SK-N-SH (cell line): ENCODE measurements around the gene ZBTB16. TPM values are rescaled to one million over a fixed set of nuclear protein-coding genes. Genes with fewer than 3 reads are reported as not detected.

Experiments
- CTCF ChIA-PET: fragments of 300-600, 350-600 bp; formaldehyde crosslinking; extraction: SDS; loops from one replicate; lab custom pipeline; 2021; lab: Yijun Ruan, JAX
- POLR2A ChIA-PET: fragments of 350-600 bp; sonication (Branson Sonifier 250); formaldehyde crosslinking; extraction: SDS; loops from one replicate; lab custom pipeline; 2020; ENCODE audit warnings: antibody characterized with exemption, inconsistent platforms; lab: Yijun Ruan, JAX
- DNase-seq: peaks from one replicate; pipeline ENCODE4 v3.0.0; 2012
- H2AFZ ChIP-seq: fragments of 200-600 bp; sonication (generic); 2 replicates; pipeline ENCODE4 v1.8.1; 2016; ENCODE audit warnings: antibody characterized with exemption, mild to moderate bottlenecking, low read depth
- H3F3A ChIP-seq: fragments of 200-600 bp; sonication (generic); replicated peaks from 2 replicates; pipeline ENCODE3; 2016; ENCODE audit warnings: antibody characterized with exemption, mild to moderate bottlenecking; ENCODE audit not compliant: insufficient read depth
- H3K27ac ChIP-seq, 2 experiments: fragments of 200-500 bp in 1 of 2; fragments of 200-600 bp in 1 of 2; sonication (Bioruptor generic) in 1 of 2; sonication (generic), shearing (Covaris generic) in 1 of 2; 2 replicates each; pipeline versions ENCODE4 v1.5.1 to v1.6.1; 2014 to 2016; ENCODE audit warnings: low read depth in 2 of 2, inconsistent platforms in 1 of 2, low read length in 1 of 2, mild to moderate bottlenecking in 1 of 2, mixed read lengths in 1 of 2
- H3K27me3 ChIP-seq: fragments of 200-600 bp; sonication (generic), shearing (Covaris generic); 2 replicates; pipeline ENCODE4 v1.6.1; 2016; ENCODE audit warnings: mixed run types; ENCODE audit not compliant: insufficient read depth
- H3K36me3 ChIP-seq, 2 experiments: fragments of 200-500 bp in 1 of 2; fragments of 200-600 bp in 1 of 2; sonication (Bioruptor generic) in 1 of 2; sonication (generic) in 1 of 2; replicated peaks in 1 of 2; 2 replicates each; pipeline versions ENCODE3 to v1.5.1; 2014 to 2016; ENCODE audit warnings: low read length in 1 of 2, mild to moderate bottlenecking in 1 of 2; ENCODE audit not compliant: insufficient read depth in 2 of 2, control insufficient read depth in 1 of 2
- H3K4me1 ChIP-seq, 2 experiments: fragments of 200-500 bp in 1 of 2; fragments of 200-600 bp in 1 of 2; sonication (Bioruptor generic) in 1 of 2; sonication (generic), shearing (Covaris generic) in 1 of 2; 2 replicates each; pipeline versions ENCODE4 v1.5.1 to v1.6.1; 2014 to 2016; ENCODE audit warnings: low read depth in 1 of 2, low read length in 1 of 2, mixed run types in 1 of 2; ENCODE audit not compliant: insufficient read depth in 2 of 2, control insufficient read depth in 1 of 2
- H3K4me2 ChIP-seq: fragments of 200-600 bp; sonication (generic), shearing (Covaris generic); 2 replicates; pipeline ENCODE4 v1.6.1; 2017; ENCODE audit warnings: mixed run types
- H3K4me3 ChIP-seq, 2 experiments: fragments of 200-500 bp in 1 of 2; fragments of 200-600 bp in 1 of 2; sonication (Bioruptor generic) in 1 of 2; sonication (generic), shearing (Covaris generic) in 1 of 2; 2 replicates each; pipeline versions ENCODE4 v1.5.1 to v1.8.1; 2014 to 2016; ENCODE audit warnings: low read depth in 2 of 2, inconsistent platforms in 1 of 2, low read length in 1 of 2, mild to moderate bottlenecking in 1 of 2, mixed read lengths in 1 of 2, moderate library complexity in 1 of 2
- H3K79me2 ChIP-seq: fragments of 200-600 bp; sonication (generic); 2 replicates; pipeline ENCODE4 v1.8.1; 2017; ENCODE audit warnings: mild to moderate bottlenecking; ENCODE audit not compliant: insufficient read depth
- H3K9ac ChIP-seq: fragments of 200-600 bp; sonication (generic); 2 replicates; pipeline ENCODE4 v1.6.1; 2017; ENCODE audit warnings: mixed run types
- H3K9me2 ChIP-seq: fragments of 200-600 bp; sonication (generic); 2 replicates; pipeline ENCODE4 v1.6.1; 2017; ENCODE audit warnings: mixed run types
- H3K9me3 ChIP-seq: fragments of 200-600 bp; sonication (generic); 2 replicates; pipeline ENCODE4 v1.6.1; 2017; ENCODE audit warnings: mixed run types, mild to moderate bottlenecking, moderate library complexity
- H4K20me1 ChIP-seq: fragments of 200-600 bp; sonication (generic); 2 replicates; pipeline ENCODE4 v1.6.1; 2017; ENCODE audit warnings: mild to moderate bottlenecking, mixed run types; ENCODE audit not compliant: insufficient read depth
- CHD2 ChIP-seq: fragments of 150-350 bp; IDR thresholded peaks from 2 replicates; pipeline ENCODE4 v1.6.1; 2018; ENCODE audit warnings: low read length; ENCODE audit not compliant: partially characterized antibody
- ELF1 ChIP-seq: IDR thresholded peaks from 2 replicates; pipeline ENCODE4 v1.4.0; 2012
- EP300 ChIP-seq, 2 experiments: IDR thresholded peaks; 2 replicates each; pipeline versions ENCODE4 v1.4.0 to v1.6.1; 2012; ENCODE audit warnings: borderline replicate concordance in 1 of 2, low read depth in 1 of 2, low read length in 1 of 2
- FOXJ3 ChIP-seq: sonication (generic); formaldehyde crosslinking; IDR thresholded peaks from 2 replicates; pipeline ENCODE4 v1.5.1; 2020; ENCODE audit warnings: mild to moderate bottlenecking, missing genetic modification reagents
- IRF3 ChIP-seq: fragments of 150-350 bp; IDR thresholded peaks from 2 replicates; pipeline ENCODE4 v1.6.1; 2016; ENCODE audit warnings: mild to moderate bottlenecking, low read depth, low read length
- JUND ChIP-seq: IDR thresholded peaks from 2 replicates; pipeline ENCODE4 v1.4.0; 2012
- MEF2A ChIP-seq: IDR thresholded peaks from 2 replicates; pipeline ENCODE4 v1.4.0; 2012; ENCODE audit warnings: low read depth, borderline replicate concordance
- NFIC ChIP-seq: IDR thresholded peaks from 2 replicates; pipeline ENCODE4 v1.4.0; 2012; ENCODE audit warnings: borderline replicate concordance
- POLR2AphosphoS5 ChIP-seq: IDR thresholded peaks from 2 replicates; pipeline ENCODE4 v1.6.1; 2012; ENCODE audit warnings: low read depth, low read length
- RCOR1 ChIP-seq: fragments of 150-350 bp; IDR thresholded peaks from 2 replicates; pipeline ENCODE4 v1.6.1; 2017; ENCODE audit warnings: antibody characterized with exemption, low read length
- RFX5 ChIP-seq: IDR thresholded peaks from 2 replicates; pipeline ENCODE4 v1.6.1; 2012; ENCODE audit warnings: mild to moderate bottlenecking, improper control_type of control experiment, low read length
- RXRA ChIP-seq: IDR thresholded peaks from 2 replicates; pipeline ENCODE4 v1.4.0; 2012; ENCODE audit warnings: low read depth, mild to moderate bottlenecking, borderline replicate concordance
- SMC3 ChIP-seq: IDR thresholded peaks from 2 replicates; pipeline ENCODE4 v1.6.1; 2012; ENCODE audit warnings: low read depth, low read length, improper control_type of control experiment
- TAF1 ChIP-seq: IDR thresholded peaks from 2 replicates; pipeline ENCODE4 v1.6.1; 2012; ENCODE audit warnings: low read depth, mild to moderate bottlenecking, low read length, moderate library complexity, borderline replicate concordance
- TEAD4 ChIP-seq: IDR thresholded peaks from 2 replicates; pipeline ENCODE4 v1.4.0; 2012; ENCODE audit warnings: mild to moderate bottlenecking, borderline replicate concordance; ENCODE audit not compliant: insufficient read depth
- USF1 ChIP-seq: IDR thresholded peaks from 2 replicates; pipeline ENCODE4 v1.4.0; 2012; ENCODE audit warnings: low read depth, borderline replicate concordance
- YY1 ChIP-seq: IDR thresholded peaks from 2 replicates; pipeline ENCODE4 v1.4.0; 2012; ENCODE audit warnings: low read depth, mild to moderate bottlenecking
- WGBS: methylation state at CpG from one replicate; pipeline ENCODE4 v1.1.6; 2017; ENCODE audit warnings: low lambda C conversion rate; 5-methylcytosine and 5-hydroxymethylcytosine counted together
- polyA plus RNA-seq, 3 experiments: library from polyadenylated mRNA; depleted of rRNA; stranded (reverse); fragments of >200 nt; gene quantifications; 2 replicates each; pipeline ENCODE4 v1.2.3, GENCODE V29; 2012
- TF ChIP-seq, protein P1 (sequence below): IDR thresholded peaks from 2 replicates; pipeline ENCODE4 v1.4.0; 2012; ENCODE audit warnings: low read depth, borderline replicate concordance

The ZBTB16 gene
- polyA plus RNA-seq, 1 of the 3 experiments (the other 2 are of a cell fraction), result not detected

- no peak for TF ChIP-seq IRF3
- no peak for TF ChIP-seq RCOR1
- TF ChIP-seq RXRA, result no peak
- no peak for TF ChIP-seq ELF1
- TF ChIP-seq POLR2AphosphoS5, result no peak
- no peak for TF ChIP-seq JUND
- TF ChIP-seq TAF1, result no peak
- TF ChIP-seq FOXJ3 (CRISPR knock-in tag), result no peak
- no peak for TF ChIP-seq EP300 (IDR thresholded peaks at IDR 0.05; ENCODE audit: borderline replicate concordance in 1 of 2, low read depth in 1 of 2, low read length in 1 of 2)
- no peak for TF ChIP-seq SMC3
- TF ChIP-seq USF1, result no peak
- no peak for TF ChIP-seq TEAD4
- TF ChIP-seq NFIC, result no peak
- no peak for TF ChIP-seq CHD2
- TF ChIP-seq, protein P1, sequence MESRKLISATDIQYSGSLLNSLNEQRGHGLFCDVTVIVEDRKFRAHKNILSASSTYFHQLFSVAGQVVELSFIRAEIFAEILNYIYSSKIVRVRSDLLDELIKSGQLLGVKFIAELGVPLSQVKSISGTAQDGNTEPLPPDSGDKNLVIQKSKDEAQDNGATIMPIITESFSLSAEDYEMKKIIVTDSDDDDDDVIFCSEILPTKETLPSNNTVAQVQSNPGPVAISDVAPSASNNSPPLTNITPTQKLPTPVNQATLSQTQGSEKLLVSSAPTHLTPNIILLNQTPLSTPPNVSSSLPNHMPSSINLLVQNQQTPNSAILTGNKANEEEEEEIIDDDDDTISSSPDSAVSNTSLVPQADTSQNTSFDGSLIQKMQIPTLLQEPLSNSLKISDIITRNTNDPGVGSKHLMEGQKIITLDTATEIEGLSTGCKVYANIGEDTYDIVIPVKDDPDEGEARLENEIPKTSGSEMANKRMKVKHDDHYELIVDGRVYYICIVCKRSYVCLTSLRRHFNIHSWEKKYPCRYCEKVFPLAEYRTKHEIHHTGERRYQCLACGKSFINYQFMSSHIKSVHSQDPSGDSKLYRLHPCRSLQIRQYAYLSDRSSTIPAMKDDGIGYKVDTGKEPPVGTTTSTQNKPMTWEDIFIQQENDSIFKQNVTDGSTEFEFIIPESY, result no peak
- no peak for TF ChIP-seq YY1
- TF ChIP-seq MEF2A, result no peak
- no peak for TF ChIP-seq RFX5
- no peak for DNase-seq
- no peaks in the 10 kb centered on the region for H4K20me1 ChIP-seq
- no peaks in the 10 kb centered on the region for H3K36me3 ChIP-seq
- H3K9me2 ChIP-seq, result no peaks in the 10 kb centered on the region
- POLR2A ChIA-PET, result no interaction called here
- no peaks in the 10 kb centered on the region for H3K9me3 ChIP-seq
- WGBS, result 55% methylated on average over 8 of the region's 8 CpGs
- H3K27ac ChIP-seq, result no peak overlapping the region
- H3K4me1 ChIP-seq, result no peaks in the 10 kb centered on the region
- no peaks in the 10 kb centered on the region for H3K79me2 ChIP-seq
- H3K27me3 ChIP-seq, result no peaks in the 10 kb centered on the region; the same call in 1 of the 2 replicates
- H2AFZ ChIP-seq, result no peak overlapping the region
- no peaks in the 10 kb centered on the region for H3F3A ChIP-seq
- no peak overlapping the region for H3K4me3 ChIP-seq
- CTCF ChIA-PET, result no interaction called here
- no peak overlapping the region for H3K4me2 ChIP-seq
- no peak overlapping the region for H3K9ac ChIP-seq
These were observed 141.7 kb downstream of the ZBTB16 start for GRCh38 chr11:114201219-114201618.
